Effector memory CD4-positive, alpha-beta T cell (primary cell): ENCODE results near the gene ZNF287.

Source experiments
- DNase-seq, 3 donors: peaks; one replicate each; pipeline ENCODE4 v3.0.0-alpha.2; 2020
- H3K27ac ChIP-seq: 2 replicates; pipeline ENCODE4 v1.7.0; 2013; ENCODE audit warnings: mild to moderate bottlenecking, low read length, moderate library complexity; ENCODE audit not compliant: insufficient read depth, poor library complexity, severe bottlenecking
- H3K27me3 ChIP-seq: replicated peaks from 2 replicates; pipeline ENCODE4 v1.7.0; 2013; ENCODE audit warnings: mild to moderate bottlenecking, low read length; ENCODE audit not compliant: insufficient read depth, control insufficient read depth, poor library complexity, severe bottlenecking
- H3K36me3 ChIP-seq: 2 replicates; pipeline ENCODE4 v1.7.0; 2013; ENCODE audit warnings: mild to moderate bottlenecking, low read length, moderate library complexity; ENCODE audit not compliant: control insufficient read depth, insufficient read depth
- H3K4me1 ChIP-seq: 2 replicates; pipeline ENCODE4 v1.7.0; 2013; ENCODE audit warnings: low read length, mild to moderate bottlenecking; ENCODE audit not compliant: control insufficient read depth, insufficient read depth, poor library complexity, severe bottlenecking
- H3K4me3 ChIP-seq: 2 replicates; pipeline ENCODE4 v1.7.0; 2013; ENCODE audit warnings: low read length, low read depth, mild to moderate bottlenecking; ENCODE audit not compliant: insufficient read depth, poor library complexity, severe bottlenecking
- H3K9me3 ChIP-seq: 2 replicates; pipeline ENCODE4 v1.7.0; 2013; ENCODE audit warnings: mild to moderate bottlenecking, low read length, moderate library complexity; ENCODE audit not compliant: control insufficient read depth
- total RNA-seq, 3 donors: gene quantifications; one replicate each; lab custom pipeline; 2026; lab: John Stamatoyannopoulos, UW

Gene ZNF287
- 5.1 to 7.4 (median 5.2) reads per million in 3 donors for total RNA-seq

DNA sequence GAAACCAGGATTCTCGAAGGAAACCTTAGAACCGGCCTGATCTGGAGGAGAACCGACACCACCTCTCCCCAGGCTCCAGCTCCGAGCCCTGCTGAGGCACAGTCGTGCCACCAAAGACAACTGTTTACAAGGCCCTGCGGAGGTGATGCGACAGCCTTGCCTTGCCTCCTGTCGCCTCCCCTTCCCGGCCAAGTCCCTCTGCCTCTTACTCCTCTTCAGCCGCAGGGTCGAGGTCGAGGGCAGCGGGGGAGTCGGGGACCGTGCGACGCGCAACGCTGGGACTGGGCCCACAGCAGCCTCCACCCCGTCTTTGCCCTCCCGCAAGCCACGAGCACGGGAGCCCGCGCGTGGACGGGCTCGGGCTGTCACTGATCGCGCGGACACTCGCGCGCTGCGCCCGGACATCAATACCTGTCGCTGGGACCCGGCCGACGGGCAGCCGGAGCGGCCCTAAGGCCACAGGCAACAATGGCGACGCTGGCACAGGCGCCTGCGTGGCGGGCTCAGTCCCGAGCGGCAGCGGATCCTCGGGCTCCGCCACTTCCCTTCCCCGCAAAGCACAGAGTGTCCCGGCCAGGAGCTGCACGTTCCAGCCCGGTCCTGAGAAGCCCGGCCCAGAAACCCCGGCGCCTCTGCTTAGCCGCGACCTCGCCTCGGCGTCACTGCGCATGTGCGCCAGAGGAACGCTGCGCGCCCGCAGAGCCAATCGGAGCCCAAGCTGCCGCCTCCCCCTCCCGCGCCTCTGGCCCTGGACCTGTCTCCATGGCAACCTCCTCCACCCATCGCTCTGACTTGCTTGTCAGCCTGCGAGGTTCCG is at the start of gene ZNF287:
TSS of gene ZNF287 (minus strand) at position 664 of the 817 bp plus-strand sequence. CDS start 1,473 bp downstream, outside the sequence.
- Histone ChIP-seq H3K9me3 (no peaks in the 10 kb centered on the region), H3K27ac (no peak within 1 kb of the TSS)

DNA sequence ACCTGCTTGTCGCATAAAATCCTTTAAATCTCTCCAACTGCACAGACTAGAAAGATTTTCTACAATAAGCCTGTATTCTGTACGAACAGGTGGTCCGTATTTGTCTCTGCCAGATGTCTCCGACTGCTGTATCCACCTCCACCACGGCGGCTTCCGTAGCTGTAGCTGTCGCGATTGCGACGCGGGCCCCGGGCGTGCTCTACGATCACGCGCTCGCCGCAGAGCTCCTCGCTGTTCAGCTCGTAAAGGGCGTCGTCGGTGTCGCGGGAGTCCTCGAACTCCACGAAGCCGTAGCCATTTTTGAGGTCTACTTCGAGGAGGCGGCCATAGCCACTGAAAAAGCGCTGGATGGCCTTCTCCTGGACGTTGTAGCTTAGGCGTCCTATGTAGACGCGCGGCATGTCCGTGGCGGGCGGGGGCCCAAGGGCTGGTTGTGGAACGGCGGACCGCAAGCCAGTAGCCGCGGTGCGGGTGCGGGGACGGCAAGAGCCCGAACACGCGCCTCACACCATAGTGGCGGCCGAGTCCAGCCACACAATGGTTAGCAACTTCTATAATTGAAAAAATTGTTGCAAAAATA is 48.6 kb upstream of the ZNF287 start:
- Histone ChIP-seq H3K27me3 (no peaks in the 10 kb centered on the region), H3K36me3 (no peaks in the 10 kb centered on the region), H3K9me3 (peaks cover 19% of the 10 kb centered on the region), H3K4me1 (no peaks in the 10 kb centered on the region), H3K27ac (no peak overlapping the region), H3K4me3 (no peak overlapping the region)
- DNase-seq = no peak

More for the DNA sequence above, at the start of gene ZNF287:
- peak within 1 kb of the TSS; percentile 67 for H3K4me3 ChIP-seq
- H3K4me1 ChIP-seq = peaks cover 7% of the 10 kb centered on the region
- peak; percentile 85 to 90 (median 88) for DNase-seq
- peaks cover 10% of the 10 kb centered on the region for H3K36me3 ChIP-seq
- H3K27me3 ChIP-seq = no peaks in the 10 kb centered on the region

DNA sequence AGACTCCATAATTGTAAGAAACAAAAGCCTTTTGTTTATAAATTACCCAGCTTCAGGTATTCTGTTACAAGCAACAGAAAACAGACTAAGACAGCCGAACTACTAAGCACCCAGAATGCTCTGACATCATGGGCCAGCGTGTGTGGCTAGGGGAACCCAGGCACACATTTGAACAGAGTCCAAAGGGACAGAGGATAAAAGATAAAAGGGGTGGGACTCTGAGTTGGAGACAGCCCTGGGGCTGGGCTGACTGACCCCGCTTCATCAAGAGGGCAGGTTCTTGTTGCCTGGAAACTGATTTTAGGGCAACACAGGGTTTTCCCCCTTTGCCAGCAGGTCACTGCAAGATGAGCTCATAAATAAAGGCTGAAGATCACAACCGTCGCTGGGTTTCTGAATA is 30.5 kb upstream of the ZNF287 start:
- Histone ChIP-seq H3K27me3 (no peaks in the 10 kb centered on the region), H3K4me1 (no peaks in the 10 kb centered on the region), H3K36me3 (no peaks in the 10 kb centered on the region), H3K27ac (no peak overlapping the region), H3K9me3 (no peaks in the 10 kb centered on the region), H3K4me3 (no peak overlapping the region)
- no peak for DNase-seq

DNA sequence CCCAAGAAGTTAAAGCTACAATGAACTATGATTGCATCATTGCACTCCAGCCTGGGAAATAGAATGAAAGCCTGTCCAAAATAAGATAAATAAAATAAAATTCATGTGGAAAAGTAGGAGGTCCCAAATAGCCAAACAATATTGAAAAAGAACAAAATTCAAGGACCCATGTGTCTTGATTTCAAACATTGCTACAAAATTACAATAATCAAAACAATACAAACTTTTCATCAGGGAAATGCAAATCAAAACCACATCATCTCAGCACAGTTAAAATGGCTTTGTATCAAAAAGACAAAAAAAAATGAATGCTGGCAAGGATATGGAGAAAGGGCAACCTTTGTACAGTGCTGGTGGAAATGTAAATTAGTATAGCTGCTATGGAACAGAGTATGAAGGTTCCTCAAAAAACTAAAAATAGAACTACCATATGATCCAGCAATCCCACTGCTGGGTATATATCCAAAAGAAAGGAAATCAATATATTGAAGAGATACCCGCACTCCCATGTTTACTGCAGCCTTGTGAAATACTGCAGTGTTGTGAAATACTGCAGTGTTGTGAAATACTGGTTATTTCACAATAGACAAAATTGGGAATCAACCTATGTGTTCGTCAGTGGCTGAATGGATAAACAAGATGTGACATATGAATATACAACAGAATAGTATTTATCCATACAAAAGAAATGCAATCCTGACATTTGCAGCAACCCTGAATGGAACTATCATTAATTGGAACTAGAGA is 24.5 kb upstream of the ZNF287 start:
- no peak for DNase-seq
- H3K27me3 ChIP-seq = no peaks in the 10 kb centered on the region

DNA sequence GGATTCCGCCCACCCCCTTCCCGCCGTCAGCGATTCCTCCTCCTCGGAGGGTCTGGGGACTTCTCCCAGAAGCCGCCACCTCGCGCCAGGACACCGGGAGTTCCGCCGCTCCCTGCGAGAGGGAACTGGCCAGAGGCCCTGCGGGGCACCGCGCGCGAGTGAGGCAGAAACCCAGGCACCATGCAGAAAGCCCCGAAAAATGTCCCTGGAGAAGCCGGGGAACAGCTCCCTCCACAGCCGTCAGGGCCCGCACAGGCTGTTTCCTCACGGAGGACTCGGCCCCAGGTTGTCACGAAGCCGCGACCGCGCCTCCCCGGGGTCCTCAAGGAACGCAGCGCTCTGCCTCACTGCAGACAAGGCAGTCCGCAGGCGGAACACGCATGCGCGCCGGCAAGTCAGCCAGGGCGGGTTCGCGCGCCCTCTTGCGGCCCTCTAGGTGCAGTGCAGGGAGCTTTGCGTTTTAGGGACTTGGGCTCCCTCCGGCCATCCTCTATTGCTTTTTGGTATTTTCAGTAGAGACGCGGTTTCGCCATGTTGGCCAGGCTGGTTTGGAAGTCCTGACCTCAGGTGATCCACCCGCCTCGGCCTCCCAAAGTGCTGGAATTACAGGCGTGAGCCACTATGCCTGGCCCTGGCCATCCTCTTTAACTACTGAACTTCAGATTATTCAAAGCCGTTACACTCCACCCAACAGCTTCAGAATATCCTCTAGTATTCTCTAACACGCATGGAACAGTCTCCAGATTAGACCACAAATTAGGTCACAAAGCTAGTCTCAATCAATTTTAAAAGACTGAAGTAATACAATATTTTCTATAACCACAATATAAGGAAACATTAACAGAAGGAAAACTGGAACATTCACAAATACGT is 20.3 kb upstream of the ZNF287 start:
- Histone ChIP-seq H3K27me3 (no peaks in the 10 kb centered on the region), H3K36me3 (no peaks in the 10 kb centered on the region), H3K4me3 (peak overlapping the region; percentile 54), H3K4me1 (peaks cover 8% of the 10 kb centered on the region), H3K9me3 (no peaks in the 10 kb centered on the region), H3K27ac (no peak overlapping the region)
- DNase-seq = peak; percentile 83 to 88 (median 83)

More for the DNA sequence above, 24.5 kb upstream of the ZNF287 start:
- Histone ChIP-seq H3K27ac (no peak overlapping the region), H3K4me1 (peaks cover 5% of the 10 kb centered on the region), H3K9me3 (no peaks in the 10 kb centered on the region), H3K36me3 (no peaks in the 10 kb centered on the region), H3K4me3 (no peak overlapping the region)

DNA sequence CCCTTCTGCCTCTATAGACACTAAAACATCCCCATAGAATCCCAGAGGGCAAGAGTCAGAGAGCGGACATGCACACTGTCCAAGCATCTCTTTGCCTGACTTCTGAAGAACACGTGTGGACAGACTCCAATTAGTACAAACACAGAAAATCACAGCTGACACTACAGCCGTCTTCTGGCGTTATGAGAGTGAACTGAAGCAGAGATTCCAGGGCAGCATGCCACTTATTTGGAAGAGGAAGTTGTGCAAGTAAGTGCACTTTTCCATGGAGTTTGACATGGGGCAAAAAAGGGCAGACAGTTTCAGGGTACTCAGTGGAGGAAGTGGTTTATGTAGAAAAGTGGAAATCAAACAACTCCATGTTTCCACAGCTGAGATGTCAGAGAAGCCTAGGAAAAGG is 16.8 kb upstream of the ZNF287 start:
- H3K9me3 ChIP-seq = no peaks in the 10 kb centered on the region
- no peak overlapping the region for H3K4me3 ChIP-seq
- no peak for DNase-seq
- peaks cover 9% of the 10 kb centered on the region for H3K4me1 ChIP-seq
- H3K27ac ChIP-seq = no peak overlapping the region
- H3K27me3 ChIP-seq = no peaks in the 10 kb centered on the region
- H3K36me3 ChIP-seq = no peaks in the 10 kb centered on the region

DNA sequence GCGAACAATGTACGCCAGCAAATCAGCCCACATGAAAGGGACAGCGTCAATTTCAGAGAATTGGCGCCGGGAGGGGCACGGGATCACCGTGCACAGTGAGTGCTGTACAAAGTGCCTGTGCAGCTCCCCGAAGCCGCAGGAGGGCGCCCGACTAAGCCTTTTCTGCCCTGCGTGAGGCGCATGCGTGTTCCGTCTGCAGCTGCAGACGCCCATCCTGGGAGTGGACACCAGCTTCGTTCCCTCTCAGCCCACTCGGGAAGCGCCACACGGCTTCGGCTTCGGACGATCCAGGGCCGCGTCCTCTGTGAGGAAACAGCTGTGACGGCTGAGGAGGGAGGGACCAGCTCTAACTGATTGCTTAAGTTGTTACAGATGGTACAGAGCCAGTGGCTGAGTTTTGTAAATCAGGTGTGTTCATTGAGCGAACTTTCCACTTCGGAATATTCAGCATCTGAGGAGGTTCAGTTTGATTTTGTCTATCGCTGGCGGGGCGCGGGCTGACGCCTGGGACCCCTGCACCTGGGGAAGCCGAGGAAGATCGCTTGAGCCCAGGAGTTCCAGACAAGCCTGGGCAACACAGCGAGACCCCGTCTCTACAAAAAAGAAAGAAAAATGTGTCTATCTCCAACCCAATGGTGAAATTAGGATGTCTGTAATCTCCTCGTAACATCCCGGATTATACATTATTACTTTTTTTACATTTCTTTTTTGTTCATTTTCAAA is 15.4 kb upstream of the ZNF287 start:
- Histone ChIP-seq H3K4me1 (peaks cover 9% of the 10 kb centered on the region), H3K4me3 (peak overlapping the region; percentile 42), H3K9me3 (no peaks in the 10 kb centered on the region), H3K27ac (peak overlapping the region; percentile 63), H3K27me3 (no peaks in the 10 kb centered on the region), H3K36me3 (no peaks in the 10 kb centered on the region)
- DNase-seq = peak; percentile 80 to 89 (median 83)

DNA sequence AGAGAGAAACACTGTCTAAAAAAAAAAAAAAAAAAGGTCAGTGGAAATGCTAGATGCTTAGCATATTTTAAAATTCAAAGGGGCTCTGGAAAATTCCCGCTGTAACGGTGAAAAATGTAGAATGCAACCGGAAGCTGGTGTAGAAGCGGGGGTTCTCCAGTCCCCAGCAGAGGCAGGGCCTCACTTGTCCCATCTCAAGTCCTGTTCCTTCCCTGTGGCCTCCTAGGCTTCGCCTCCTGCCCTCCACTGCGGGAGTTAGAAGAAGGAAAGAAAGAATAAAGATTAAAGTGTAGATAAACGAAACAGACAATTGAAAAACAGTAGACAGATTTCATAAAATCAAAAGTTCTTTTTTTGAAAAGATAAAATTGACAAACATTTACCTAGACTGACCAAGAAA is 14.8 kb upstream of the ZNF287 start:
- H3K4me3 ChIP-seq = peak overlapping the region; percentile 42
- peak overlapping the region; percentile 63 for H3K27ac ChIP-seq
- H3K27me3 ChIP-seq = peaks cover 2% of the 10 kb centered on the region
- H3K36me3 ChIP-seq = no peaks in the 10 kb centered on the region
- H3K4me1 ChIP-seq = peaks cover 4% of the 10 kb centered on the region
- DNase-seq = no peak
- no peaks in the 10 kb centered on the region for H3K9me3 ChIP-seq

DNA sequence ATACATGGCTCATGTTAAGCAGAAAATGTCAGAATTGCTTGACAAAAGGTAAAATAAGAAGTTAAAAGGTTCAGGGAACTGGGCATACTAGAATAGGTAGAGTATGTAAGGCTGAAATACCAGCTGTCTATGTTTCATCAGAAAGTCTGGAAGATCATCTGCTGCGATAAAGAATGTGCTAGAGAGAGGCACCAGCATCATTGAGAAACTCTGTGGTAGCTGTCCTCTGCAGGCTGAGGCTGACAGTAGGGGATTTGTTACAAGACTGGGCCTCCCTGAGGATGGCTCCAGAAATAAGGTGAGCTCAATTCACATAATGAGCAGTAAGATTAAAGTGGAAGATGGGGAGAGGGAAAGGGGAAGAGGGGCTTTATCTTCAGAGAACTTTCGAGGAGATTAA is 4.5 kb upstream of the ZNF287 start:
- no peaks in the 10 kb centered on the region for H3K9me3 ChIP-seq
- H3K4me3 ChIP-seq = no peak overlapping the region
- H3K27ac ChIP-seq = no peak overlapping the region
- H3K27me3 ChIP-seq = no peaks in the 10 kb centered on the region
- no peak for DNase-seq
- H3K4me1 ChIP-seq = peaks cover 4% of the 10 kb centered on the region
- H3K36me3 ChIP-seq = no peaks in the 10 kb centered on the region
